Upper lobe of right lung (tissue), 1 donor: ENCODE measurements around the gene ADIPOR2. TPM values are rescaled to one million over a fixed set of nuclear protein-coding genes. Genes with fewer than 3 reads are reported as not detected.

Experiments used
- ATAC-seq: fragments of 200-7000 bp; cut with Tn5 transposase; one replicate; pipeline ENCODE4 v1.9.1; 2020; ENCODE audit warnings: mild to moderate bottlenecking, moderate library complexity
- DNase-seq: peaks from one replicate; pipeline ENCODE4 v3.0.0-alpha.2; 2020
- H3K27ac ChIP-seq: fragments of 200-600 bp; one replicate; pipeline ENCODE4 v1.8.0; 2022
- H3K27me3 ChIP-seq: fragments of 200-600 bp; one replicate; pipeline ENCODE4 v1.8.0; 2022; ENCODE audit warnings: mild to moderate bottlenecking
- H3K36me3 ChIP-seq: fragments of 200-600 bp; one replicate; pipeline ENCODE4 v1.8.0; 2022
- H3K4me1 ChIP-seq: fragments of 200-600 bp; one replicate; pipeline ENCODE4 v1.8.0; 2022
- H3K4me3 ChIP-seq: fragments of 200-600 bp; one replicate; pipeline ENCODE4 v1.8.0; 2022; ENCODE audit warnings: mild to moderate bottlenecking
- H3K9me3 ChIP-seq: fragments of 200-600 bp; one replicate; pipeline ENCODE4 v1.8.0; 2022
- CTCF ChIP-seq: fragments of 200-600 bp; IDR thresholded peaks from one replicate; pipeline ENCODE4 v1.8.0; 2022; ENCODE audit warnings: antibody characterized with exemption
- intact Hi-C: fragments of 100-400 bp; cut with DNase I; formaldehyde crosslinking; loops from one replicate; pipeline ENCODE4 v1.11.0; 2022
- total RNA-seq: library from RNA; stranded (reverse); fragmentation: NEBNext Ultra II Directional; extraction: Animal tissue kit (Norgen Biotek cat#: 25700); gene quantifications from one replicate; pipeline ENCODE4 v1.2.1, GENCODE V29; 2021
- donor health status: DM: no; HTN: yes; CAD: no; lungs with severe emphysema.

Gene ADIPOR2
- total RNA-seq, 1 donor from 2014 or later = 96.0 TPM

GRCh38 chr12:1830981-1831963, 140.4 kb downstream of the ADIPOR2 start:
- Histone ChIP-seq H3K9me3 (no peaks in the 10 kb centered on the region), H3K27me3 (peaks cover 38% of the 10 kb centered on the region), H3K36me3 (no peaks in the 10 kb centered on the region), H3K27ac (no peak overlapping the region), H3K4me1 (no peaks in the 10 kb centered on the region), H3K4me3 (no peak overlapping the region)
- intact Hi-C loops = no loop called here
- ATAC-seq = peak; percentile 87
- TF ChIP-seq CTCF = no peak
- DNase-seq = peak; percentile 91

- intact Hi-C loops = no loop called here
- ATAC-seq = no peak
- H3K4me1 ChIP-seq = no peaks in the 10 kb centered on the region
- H3K27me3 ChIP-seq = peaks cover 24% of the 10 kb centered on the region
- no peaks in the 10 kb centered on the region for H3K36me3 ChIP-seq
- H3K4me3 ChIP-seq = no peak overlapping the region
- no peak for DNase-seq
- H3K27ac ChIP-seq = no peak overlapping the region
- TF ChIP-seq CTCF = no peak
- H3K9me3 ChIP-seq = no peaks in the 10 kb centered on the region
Measured at GRCh38 chr12:1832801-1833595, 142.1 kb downstream of the ADIPOR2 start.

- TF ChIP-seq CTCF = no peak
- no peaks in the 10 kb centered on the region for H3K9me3 ChIP-seq
- no peak overlapping the region for H3K4me3 ChIP-seq
- H3K27ac ChIP-seq = no peak overlapping the region
- H3K36me3 ChIP-seq = no peaks in the 10 kb centered on the region
- peaks cover 20% of the 10 kb centered on the region for H3K27me3 ChIP-seq
- H3K4me1 ChIP-seq = no peaks in the 10 kb centered on the region
- ATAC-seq = no peak
- DNase-seq = no peak
- intact Hi-C loops = no loop called here
Measured at GRCh38 chr12:1833596-1834028, 142.7 kb downstream of the ADIPOR2 start.

GRCh38 chr12:1834186-1834925, 143.5 kb downstream of the ADIPOR2 start:
- H3K9me3 ChIP-seq = no peaks in the 10 kb centered on the region
- H3K4me3 ChIP-seq = no peak overlapping the region
- DNase-seq = no peak
- H3K36me3 ChIP-seq = no peaks in the 10 kb centered on the region
- TF ChIP-seq CTCF = no peak
- no peaks in the 10 kb centered on the region for H3K4me1 ChIP-seq
- H3K27me3 ChIP-seq = peaks cover 20% of the 10 kb centered on the region
- no peak for ATAC-seq
- intact Hi-C loops = no loop called here
- no peak overlapping the region for H3K27ac ChIP-seq
